ENCODE data around the gene CNTFR. TPM values are rescaled to one million over a fixed set of nuclear protein-coding genes. Genes with fewer than 3 reads are reported as not detected.

The CNTFR gene
- total RNA-seq, 1 donor from 2014 or later, result 7.4 TPM

GRCh38 chr9:34592895-34593601 is 3.5 kb upstream of the CNTFR start:
- TF ChIP-seq CTCF (IDR thresholded peaks at IDR 0.05; ENCODE audit: insufficient read depth, low read depth, low read length) (no peak), EZH2 (IDR thresholded peaks at IDR 0.05; ENCODE audit: insufficient read depth, low read length) (peak; percentile 12)
- no peaks in the 10 kb centered on the region for H3K9me3 ChIP-seq (ENCODE audit: insufficient read depth, low read depth, low read length)
- H3K4me2 ChIP-seq (ENCODE audit: low read length), result no peak overlapping the region
- no peak overlapping the region for H3K27ac ChIP-seq (ENCODE audit: low read depth, low read length)
- peaks cover 2% of the 10 kb centered on the region for H3K9me3 Mint-ChIP-seq (ENCODE audit: unreplicated experiment)
- FAIRE-seq, result no peak
- no peak overlapping the region for H3K4me3 ChIP-seq (ENCODE audit: insufficient read depth, low read depth, low read length)
- no peaks in the 10 kb centered on the region for H3K4me1 ChIP-seq (ENCODE audit: insufficient read depth, low read length)
- peaks cover 62% of the 10 kb centered on the region for H3K27me3 Mint-ChIP-seq (ENCODE audit: low read depth, unreplicated experiment)
- no peaks in the 10 kb centered on the region for H3K36me3 ChIP-seq (ENCODE audit: insufficient read depth, low read length)
- no peak for DNase-seq (ENCODE audit: low read depth)
- no peak overlapping the region for H3K4me3 Mint-ChIP-seq (ENCODE audit: unreplicated experiment)
- H4K20me1 ChIP-seq (ENCODE audit: insufficient read depth, low read length), result peaks cover 10% of the 10 kb centered on the region
- H3K27me3 ChIP-seq (ENCODE audit: insufficient read depth, low read length), result peaks cover 67% of the 10 kb centered on the region
- H2AFZ ChIP-seq (ENCODE audit: low read depth, low read length), result no peak overlapping the region
- no peaks in the 10 kb centered on the region for H3K4me1 Mint-ChIP-seq (ENCODE audit: low read depth, unreplicated experiment)
- no peak overlapping the region for H3K9ac ChIP-seq (ENCODE audit: low read length)
- no peaks in the 10 kb centered on the region for H3K36me3 Mint-ChIP-seq (ENCODE audit: low read depth, unreplicated experiment)
- H3K79me2 ChIP-seq (ENCODE audit: insufficient read depth, low read length), result no peaks in the 10 kb centered on the region
- no peak overlapping the region for H3K27ac Mint-ChIP-seq (ENCODE audit: unreplicated experiment)

- Mint-ChIP-seq H3K27me3 (ENCODE audit: low read depth, unreplicated experiment) (peaks cover 64% of the 10 kb centered on the region), H3K36me3 (ENCODE audit: low read depth, unreplicated experiment) (no peaks in the 10 kb centered on the region), H3K4me3 (ENCODE audit: unreplicated experiment) (no peak overlapping the region), H3K9me3 (ENCODE audit: unreplicated experiment) (peaks cover 2% of the 10 kb centered on the region), H3K27ac (ENCODE audit: unreplicated experiment) (peak overlapping the region; percentile 29), H3K4me1 (ENCODE audit: low read depth, unreplicated experiment) (no peaks in the 10 kb centered on the region)
- DNase-seq (ENCODE audit: low read depth) (no peak), FAIRE-seq (no peak)
- no peak overlapping the region for H3K4me3 ChIP-seq (ENCODE audit: insufficient read depth, low read depth, low read length)
- H2AFZ ChIP-seq (ENCODE audit: low read depth, low read length), result no peak overlapping the region
- no peaks in the 10 kb centered on the region for H3K4me1 ChIP-seq (ENCODE audit: insufficient read depth, low read length)
- H3K36me3 ChIP-seq (ENCODE audit: insufficient read depth, low read length), result no peaks in the 10 kb centered on the region
- H3K27me3 ChIP-seq (ENCODE audit: insufficient read depth, low read length), result peaks cover 68% of the 10 kb centered on the region
- no peak for TF ChIP-seq EZH2 (IDR thresholded peaks at IDR 0.05; ENCODE audit: insufficient read depth, low read length)
- TF ChIP-seq CTCF (IDR thresholded peaks at IDR 0.05; ENCODE audit: insufficient read depth, low read depth, low read length), result no peak
- H3K27ac ChIP-seq (ENCODE audit: low read depth, low read length), result no peak overlapping the region
- H3K4me2 ChIP-seq (ENCODE audit: low read length), result no peak overlapping the region
- no peaks in the 10 kb centered on the region for H3K9me3 ChIP-seq (ENCODE audit: insufficient read depth, low read depth, low read length)
- H3K79me2 ChIP-seq (ENCODE audit: insufficient read depth, low read length), result no peaks in the 10 kb centered on the region
- H4K20me1 ChIP-seq (ENCODE audit: insufficient read depth, low read length), result peaks cover 16% of the 10 kb centered on the region
- no peak overlapping the region for H3K9ac ChIP-seq (ENCODE audit: low read length)
Measured at GRCh38 chr9:34591917-34592866, 2.7 kb upstream of the CNTFR start.

Measured in astrocyte (in vitro differentiated cells and primary cell).